H7 (cell line): ENCODE measurements around the gene ULK1. TPM values are rescaled to one million over a fixed set of nuclear protein-coding genes. Genes with fewer than 3 reads are reported as not detected.
"Not testable (repeated sequence)": the region's sequence is repeated elsewhere in the genome, so short reads cannot be mapped to it uniquely, and the experiment has no call there.

Experiments
- DNase-seq: peaks from one replicate; pipeline ENCODE4 v3.0.0; 2012
- H3K27me3 ChIP-seq: 2 replicates; pipeline ENCODE4 v1.6.0; 2011; ENCODE audit warnings: mild to moderate bottlenecking, low read length; ENCODE audit not compliant: control insufficient read depth, insufficient read depth
- H3K36me3 ChIP-seq: replicated peaks from 2 replicates; pipeline ENCODE4 v1.5.1; 2011; ENCODE audit warnings: low read length; ENCODE audit not compliant: control insufficient read depth, insufficient read depth
- H3K4me3 ChIP-seq: 2 replicates; pipeline ENCODE4 v1.5.1; 2011; ENCODE audit warnings: low read depth, mild to moderate bottlenecking, control low read depth, low read length, moderate library complexity; ENCODE audit not compliant: insufficient read depth
- total RNA-seq: library from RNA; depleted of rRNA; stranded (reverse); fragments of >200 nt; shearing (Covaris generic); gene quantifications from 2 replicates; pipeline ENCODE4 v1.2.3, GENCODE V29; 2014

The ULK1 gene
- total RNA-seq, 1 experiment from 2014 or later = 15.7 TPM

- DNase-seq = no peak
- Histone ChIP-seq H3K27me3 (no peaks in the 10 kb centered on the region), H3K36me3 (peaks cover 31% of the 10 kb centered on the region), H3K4me3 (no peak overlapping the region)
Observed at GRCh38 chr12:131943389-131943788, 49.0 kb downstream of the ULK1 start.

- DNase-seq = no peak
- peaks cover 31% of the 10 kb centered on the region for H3K36me3 ChIP-seq
- no peaks in the 10 kb centered on the region for H3K27me3 ChIP-seq
- no peak overlapping the region for H3K4me3 ChIP-seq
Observed at GRCh38 chr12:131943876-131944275, 49.5 kb downstream of the ULK1 start.

- peak; percentile 51 for DNase-seq
- Histone ChIP-seq H3K27me3 (no peaks in the 10 kb centered on the region), H3K36me3 (peaks cover 26% of the 10 kb centered on the region), H3K4me3 (no peak overlapping the region)
Observed at GRCh38 chr12:131944601-131945251, 50.3 kb downstream of the ULK1 start.

GRCh38 chr12:131946757-131947156, 52.3 kb downstream of the ULK1 start:
- Histone ChIP-seq H3K4me3 (no peak overlapping the region), H3K36me3 (peaks cover 16% of the 10 kb centered on the region), H3K27me3 (no peaks in the 10 kb centered on the region)
- DNase-seq = peak; percentile 43

GRCh38 chr12:131947482-131948027, 53.1 kb downstream of the ULK1 start:
- Histone ChIP-seq H3K4me3 (no peak overlapping the region), H3K27me3 (no peaks in the 10 kb centered on the region), H3K36me3 (peaks cover 12% of the 10 kb centered on the region)
- DNase-seq = peak; percentile 47

GRCh38 chr12:131948166-131948712, 53.8 kb downstream of the ULK1 start:
- H3K36me3 ChIP-seq = peaks cover 7% of the 10 kb centered on the region
- no peak overlapping the region for H3K4me3 ChIP-seq
- DNase-seq = no peak
- H3K27me3 ChIP-seq = no peaks in the 10 kb centered on the region

- H3K36me3 ChIP-seq, H3K27me3 ChIP-seq, DNase-seq: not testable (repeated sequence)
- peak overlapping the region; percentile 48 for H3K4me3 ChIP-seq
Observed at GRCh38 chr12:131948713-131949430, 54.5 kb downstream of the ULK1 start.

GRCh38 chr12:131949431-131950181, 55.2 kb downstream of the ULK1 start, which contains the start of gene EP400:
TSS of gene EP400 (plus strand) at chr12:131949942. CDS start at chr12:131960620, 10,678 bp downstream.
- peak; percentile 99 for DNase-seq
- no peaks in the 10 kb centered on the region for H3K27me3 ChIP-seq
- H3K4me3 ChIP-seq = peak within 1 kb of the TSS; percentile 91
- peaks cover 1% of the 10 kb centered on the region; the same call in 1 of the 2 replicates for H3K36me3 ChIP-seq

- H3K4me3 ChIP-seq = peak overlapping the region; percentile 91
- no peaks in the 10 kb centered on the region for H3K27me3 ChIP-seq
- DNase-seq = peak; percentile 87
Observed at GRCh38 chr12:131950182-131950913, 55.9 kb downstream of the ULK1 start.

GRCh38 chr12:131953810-131954209, 59.4 kb downstream of the ULK1 start:
- H3K4me3 ChIP-seq, DNase-seq, H3K27me3 ChIP-seq, H3K36me3 ChIP-seq: not testable (repeated sequence)

More at GRCh38 chr12:131950182-131950913, 55.9 kb downstream of the ULK1 start:
- no peaks in the 10 kb centered on the region for H3K36me3 ChIP-seq

- H3K27me3 ChIP-seq, H3K4me3 ChIP-seq, DNase-seq, H3K36me3 ChIP-seq: not testable (repeated sequence)
Observed at GRCh38 chr12:131954460-131954859, 60.0 kb downstream of the ULK1 start.

- Histone ChIP-seq H3K4me3 (no peak overlapping the region), H3K36me3 (peaks cover 7% of the 10 kb centered on the region), H3K27me3 (no peaks in the 10 kb centered on the region)
- DNase-seq = no peak
Observed at GRCh38 chr12:131959116-131959515, 64.7 kb downstream of the ULK1 start.

- peaks cover 8% of the 10 kb centered on the region for H3K36me3 ChIP-seq
- H3K27me3 ChIP-seq = no peaks in the 10 kb centered on the region
- no peak for DNase-seq
- no peak overlapping the region for H3K4me3 ChIP-seq
Observed at GRCh38 chr12:131959641-131960589, 65.5 kb downstream of the ULK1 start.
